SK-N-SH (cell line): ENCODE data around the gene U2AF1L4. TPM values are rescaled to one million over a fixed set of nuclear protein-coding genes. Genes with fewer than 3 reads are reported as not detected.

Source experiments
- CTCF ChIA-PET: fragments of 300-600, 350-600 bp; formaldehyde crosslinking; extraction: SDS; loops from one replicate; lab custom pipeline; 2021; lab: Yijun Ruan, JAX
- POLR2A ChIA-PET: fragments of 350-600 bp; sonication (Branson Sonifier 250); formaldehyde crosslinking; extraction: SDS; loops from one replicate; lab custom pipeline; 2020; ENCODE audit warnings: antibody characterized with exemption, inconsistent platforms; lab: Yijun Ruan, JAX
- DNase-seq: peaks from one replicate; pipeline ENCODE4 v3.0.0; 2012
- H2AFZ ChIP-seq: fragments of 200-600 bp; sonication (generic); 2 replicates; pipeline ENCODE4 v1.8.1; 2016; ENCODE audit warnings: antibody characterized with exemption, mild to moderate bottlenecking, low read depth
- H3F3A ChIP-seq: fragments of 200-600 bp; sonication (generic); replicated peaks from 2 replicates; pipeline ENCODE3; 2016; ENCODE audit warnings: antibody characterized with exemption, mild to moderate bottlenecking; ENCODE audit not compliant: insufficient read depth
- H3K27ac ChIP-seq, 2 experiments: fragments of 200-500 bp in 1 of 2; fragments of 200-600 bp in 1 of 2; sonication (Bioruptor generic) in 1 of 2; sonication (generic), shearing (Covaris generic) in 1 of 2; 2 replicates each; pipeline versions ENCODE4 v1.5.1 to v1.6.1; 2014 to 2016; ENCODE audit warnings: low read depth in 2 of 2, inconsistent platforms in 1 of 2, low read length in 1 of 2, mild to moderate bottlenecking in 1 of 2, mixed read lengths in 1 of 2
- H3K27me3 ChIP-seq: fragments of 200-600 bp; sonication (generic), shearing (Covaris generic); 2 replicates; pipeline ENCODE4 v1.6.1; 2016; ENCODE audit warnings: mixed run types; ENCODE audit not compliant: insufficient read depth
- H3K36me3 ChIP-seq, 2 experiments: fragments of 200-500 bp in 1 of 2; fragments of 200-600 bp in 1 of 2; sonication (Bioruptor generic) in 1 of 2; sonication (generic) in 1 of 2; replicated peaks in 1 of 2; 2 replicates each; pipeline versions ENCODE3 to v1.5.1; 2014 to 2016; ENCODE audit warnings: low read length in 1 of 2, mild to moderate bottlenecking in 1 of 2; ENCODE audit not compliant: insufficient read depth in 2 of 2, control insufficient read depth in 1 of 2
- H3K4me1 ChIP-seq, 2 experiments: fragments of 200-500 bp in 1 of 2; fragments of 200-600 bp in 1 of 2; sonication (Bioruptor generic) in 1 of 2; sonication (generic), shearing (Covaris generic) in 1 of 2; 2 replicates each; pipeline versions ENCODE4 v1.5.1 to v1.6.1; 2014 to 2016; ENCODE audit warnings: low read depth in 1 of 2, low read length in 1 of 2, mixed run types in 1 of 2; ENCODE audit not compliant: insufficient read depth in 2 of 2, control insufficient read depth in 1 of 2
- H3K4me2 ChIP-seq: fragments of 200-600 bp; sonication (generic), shearing (Covaris generic); 2 replicates; pipeline ENCODE4 v1.6.1; 2017; ENCODE audit warnings: mixed run types
- H3K4me3 ChIP-seq, 2 experiments: fragments of 200-500 bp in 1 of 2; fragments of 200-600 bp in 1 of 2; sonication (Bioruptor generic) in 1 of 2; sonication (generic), shearing (Covaris generic) in 1 of 2; 2 replicates each; pipeline versions ENCODE4 v1.5.1 to v1.8.1; 2014 to 2016; ENCODE audit warnings: low read depth in 2 of 2, inconsistent platforms in 1 of 2, low read length in 1 of 2, mild to moderate bottlenecking in 1 of 2, mixed read lengths in 1 of 2, moderate library complexity in 1 of 2
- H3K79me2 ChIP-seq: fragments of 200-600 bp; sonication (generic); 2 replicates; pipeline ENCODE4 v1.8.1; 2017; ENCODE audit warnings: mild to moderate bottlenecking; ENCODE audit not compliant: insufficient read depth
- H3K9ac ChIP-seq: fragments of 200-600 bp; sonication (generic); 2 replicates; pipeline ENCODE4 v1.6.1; 2017; ENCODE audit warnings: mixed run types
- H3K9me2 ChIP-seq: fragments of 200-600 bp; sonication (generic); 2 replicates; pipeline ENCODE4 v1.6.1; 2017; ENCODE audit warnings: mixed run types
- H3K9me3 ChIP-seq: fragments of 200-600 bp; sonication (generic); 2 replicates; pipeline ENCODE4 v1.6.1; 2017; ENCODE audit warnings: mixed run types, mild to moderate bottlenecking, moderate library complexity
- H4K20me1 ChIP-seq: fragments of 200-600 bp; sonication (generic); 2 replicates; pipeline ENCODE4 v1.6.1; 2017; ENCODE audit warnings: mild to moderate bottlenecking, mixed run types; ENCODE audit not compliant: insufficient read depth
- CHD2 ChIP-seq: fragments of 150-350 bp; IDR thresholded peaks from 2 replicates; pipeline ENCODE4 v1.6.1; 2018; ENCODE audit warnings: low read length; ENCODE audit not compliant: partially characterized antibody
- EP300 ChIP-seq, 2 experiments: IDR thresholded peaks; 2 replicates each; pipeline versions ENCODE4 v1.4.0 to v1.6.1; 2012; ENCODE audit warnings: borderline replicate concordance in 1 of 2, low read depth in 1 of 2, low read length in 1 of 2
- FOXJ3 ChIP-seq: sonication (generic); formaldehyde crosslinking; IDR thresholded peaks from 2 replicates; pipeline ENCODE4 v1.5.1; 2020; ENCODE audit warnings: mild to moderate bottlenecking, missing genetic modification reagents
- IRF3 ChIP-seq: fragments of 150-350 bp; IDR thresholded peaks from 2 replicates; pipeline ENCODE4 v1.6.1; 2016; ENCODE audit warnings: mild to moderate bottlenecking, low read depth, low read length
- MEF2A ChIP-seq: IDR thresholded peaks from 2 replicates; pipeline ENCODE4 v1.4.0; 2012; ENCODE audit warnings: low read depth, borderline replicate concordance
- MXI1 ChIP-seq: IDR thresholded peaks from 2 replicates; pipeline ENCODE4 v1.6.1; 2012; ENCODE audit warnings: mild to moderate bottlenecking, low read depth, low read length, improper control_type of control experiment
- NFIC ChIP-seq: IDR thresholded peaks from 2 replicates; pipeline ENCODE4 v1.4.0; 2012; ENCODE audit warnings: borderline replicate concordance
- NRF1 ChIP-seq: IDR thresholded peaks from 2 replicates; pipeline ENCODE4 v1.6.1; 2012; ENCODE audit warnings: low read depth, mild to moderate bottlenecking, low read length
- PBX3 ChIP-seq: IDR thresholded peaks from 2 replicates; pipeline ENCODE4; 2012
- POLR2AphosphoS5 ChIP-seq: IDR thresholded peaks from 2 replicates; pipeline ENCODE4 v1.6.1; 2012; ENCODE audit warnings: low read depth, low read length
- RCOR1 ChIP-seq: fragments of 150-350 bp; IDR thresholded peaks from 2 replicates; pipeline ENCODE4 v1.6.1; 2017; ENCODE audit warnings: antibody characterized with exemption, low read length
- SIN3A ChIP-seq: IDR thresholded peaks from 2 replicates; pipeline ENCODE4 v1.6.1; 2012; ENCODE audit warnings: low read depth, mild to moderate bottlenecking, low read length, moderate library complexity, borderline replicate concordance
- SMC3 ChIP-seq: IDR thresholded peaks from 2 replicates; pipeline ENCODE4 v1.6.1; 2012; ENCODE audit warnings: low read depth, low read length, improper control_type of control experiment
- TCF12 ChIP-seq: IDR thresholded peaks from 2 replicates; pipeline ENCODE4 v1.4.0; 2012
- USF1 ChIP-seq: IDR thresholded peaks from 2 replicates; pipeline ENCODE4 v1.4.0; 2012; ENCODE audit warnings: low read depth, borderline replicate concordance
- YY1 ChIP-seq: IDR thresholded peaks from 2 replicates; pipeline ENCODE4 v1.4.0; 2012; ENCODE audit warnings: low read depth, mild to moderate bottlenecking
- WGBS: methylation state at CpG from one replicate; pipeline ENCODE4 v1.1.6; 2017; ENCODE audit warnings: low lambda C conversion rate; 5-methylcytosine and 5-hydroxymethylcytosine counted together
- polyA plus RNA-seq, 3 experiments: library from polyadenylated mRNA; depleted of rRNA; stranded (reverse); fragments of >200 nt; gene quantifications; 2 replicates each; pipeline ENCODE4 v1.2.3, GENCODE V29; 2012

Gene U2AF1L4
- polyA plus RNA-seq, 1 of the 3 experiments (the other 2 are of a cell fraction) = 25.9 TPM

GRCh38 chr19:35784503-35785338 is 39.5 kb upstream of the U2AF1L4 start:
- Histone ChIP-seq H3F3A (no peaks in the 10 kb centered on the region), H3K4me2 (no peak overlapping the region), H3K27ac (no peak overlapping the region), H3K79me2 (no peaks in the 10 kb centered on the region), H3K36me3 (peaks cover 0 to 8% of the 10 kb centered on the region in 2 experiments), H3K9ac (no peak overlapping the region), H3K27me3 (no peaks in the 10 kb centered on the region), H4K20me1 (no peaks in the 10 kb centered on the region), H3K9me2 (no peaks in the 10 kb centered on the region), H2AFZ (no peak overlapping the region), H3K4me1 (no peaks in the 10 kb centered on the region), H3K4me3 (no peak overlapping the region), H3K9me3 (no peaks in the 10 kb centered on the region)
- ChIA-PET POLR2A (interaction anchor here (0.6 kb wide), 1 partner anchor 114 kb away, joined by 3 read pairs; no protein-coding TSS in a partner anchor), CTCF (no interaction called here)
- TF ChIP-seq IRF3 = no peak
- TF ChIP-seq EP300 (IDR thresholded peaks at IDR 0.05; ENCODE audit: borderline replicate concordance in 1 of 2, low read depth in 1 of 2, low read length in 1 of 2) = no peak
- no peak for TF ChIP-seq TCF12
- TF ChIP-seq FOXJ3 = no peak
- TF ChIP-seq SIN3A = no peak
- TF ChIP-seq YY1 = no peak
- TF ChIP-seq CHD2 = no peak
- TF ChIP-seq PBX3 = no peak
- no peak for TF ChIP-seq NFIC
- TF ChIP-seq USF1 = no peak
- no peak for TF ChIP-seq MEF2A
- TF ChIP-seq SMC3 = no peak
- TF ChIP-seq RCOR1 = no peak
- TF ChIP-seq POLR2AphosphoS5 = no peak
- TF ChIP-seq MXI1 = no peak
- no peak for TF ChIP-seq NRF1
- DNase-seq = no peak
- 93% methylated on average over 36 of the region's 45 CpGs for WGBS
